H1 (cell line): ENCODE results near the gene MXD4. TPM values are rescaled to one million over a fixed set of nuclear protein-coding genes. Genes with fewer than 3 reads are reported as not detected.

Source experiments
- CBX8 ChIP-seq: fragments of 300-800, 300-1000 bp; sonication (generic); IDR thresholded peaks from 2 replicates; pipeline ENCODE4 v1.7.1; 2016; ENCODE audit warnings: low read depth, low read length, borderline replicate concordance
- HDAC6 ChIP-seq: IDR thresholded peaks from one replicate; pipeline ENCODE4 v1.7.1; 2012; ENCODE audit warnings: low read depth, mild to moderate bottlenecking, inconsistent platforms, low read length, moderate library complexity
- NRF1 ChIP-seq: IDR thresholded peaks from 2 replicates; pipeline ENCODE4 v1.6.1; 2011; ENCODE audit warnings: mild to moderate bottlenecking, low read depth, low read length, improper control_type of control experiment
- RNF2 ChIP-seq: fragments of 200-900, 300-1000 bp; sonication (generic); IDR thresholded peaks from 2 replicates; pipeline ENCODE4 v1.7.1; 2016; ENCODE audit warnings: borderline replicate concordance, low read depth, mild to moderate bottlenecking, antibody characterized with exemption, low read length; ENCODE audit not compliant: poor library complexity, severe bottlenecking; ENCODE audit errors: missing control alignments
- RXRA ChIP-seq: IDR thresholded peaks from 2 replicates; pipeline ENCODE4 v1.6.1; 2011; ENCODE audit warnings: low read depth, mild to moderate bottlenecking, low read length, moderate library complexity; ENCODE audit not compliant: insufficient read depth
- SP4 ChIP-seq: IDR thresholded peaks from 2 replicates; pipeline ENCODE4 v1.6.1; 2012; ENCODE audit warnings: low read length, inconsistent platforms
- SRF ChIP-seq: IDR thresholded peaks from 2 replicates; pipeline ENCODE4 v1.6.1; 2011; ENCODE audit warnings: mild to moderate bottlenecking, low read depth, low read length, moderate library complexity
- TEAD4 ChIP-seq: IDR thresholded peaks from 2 replicates; pipeline ENCODE4 v1.6.1; 2012; ENCODE audit warnings: low read depth, low read length, inconsistent platforms, mixed read lengths
- polyA plus RNA-seq, 7 experiments: library from polyadenylated mRNA; depleted of rRNA in 3 of 7; stranded (reverse) in 5 of 7; unstranded in 2 of 7; fragments of >200 nt in 5 of 7; fragments of 200-250 nt in 2 of 7; gene quantifications; 1 replicate in 5 of 7; 2 replicates in 1 of 7; 4 replicates in 1 of 7; pipeline versions ENCODE4 v1.2.1 to v1.2.3, GENCODE V29; 2011 to 2013; ENCODE audit warnings: missing spikeins in 2 of 7, mixed read lengths in 2 of 7
- total RNA-seq: library from RNA; stranded (reverse); fragmentation: NEBNext Ultra II Directional; extraction: Animal tissue kit (Norgen Biotek cat#: 25700); gene quantifications from 2 replicates; pipeline ENCODE4 v1.2.1, GENCODE V29; 2021
- TF ChIP-seq, protein P1 (sequence below): IDR thresholded peaks from 2 replicates; pipeline ENCODE4 v1.6.1; 2011; ENCODE audit warnings: low read depth, mild to moderate bottlenecking, low read length; ENCODE audit not compliant: insufficient read depth
- TF ChIP-seq, protein P2 (sequence below): IDR thresholded peaks from 2 replicates; pipeline ENCODE4 v1.6.1; 2012; ENCODE audit warnings: inconsistent platforms

The MXD4 gene
- total and polyA plus RNA-seq, 2 of the 8 experiments (the other 6 are each of a cell fraction or from before 2014, with no cell fraction given), result 18.0 to 20.8 TPM

DNA sequence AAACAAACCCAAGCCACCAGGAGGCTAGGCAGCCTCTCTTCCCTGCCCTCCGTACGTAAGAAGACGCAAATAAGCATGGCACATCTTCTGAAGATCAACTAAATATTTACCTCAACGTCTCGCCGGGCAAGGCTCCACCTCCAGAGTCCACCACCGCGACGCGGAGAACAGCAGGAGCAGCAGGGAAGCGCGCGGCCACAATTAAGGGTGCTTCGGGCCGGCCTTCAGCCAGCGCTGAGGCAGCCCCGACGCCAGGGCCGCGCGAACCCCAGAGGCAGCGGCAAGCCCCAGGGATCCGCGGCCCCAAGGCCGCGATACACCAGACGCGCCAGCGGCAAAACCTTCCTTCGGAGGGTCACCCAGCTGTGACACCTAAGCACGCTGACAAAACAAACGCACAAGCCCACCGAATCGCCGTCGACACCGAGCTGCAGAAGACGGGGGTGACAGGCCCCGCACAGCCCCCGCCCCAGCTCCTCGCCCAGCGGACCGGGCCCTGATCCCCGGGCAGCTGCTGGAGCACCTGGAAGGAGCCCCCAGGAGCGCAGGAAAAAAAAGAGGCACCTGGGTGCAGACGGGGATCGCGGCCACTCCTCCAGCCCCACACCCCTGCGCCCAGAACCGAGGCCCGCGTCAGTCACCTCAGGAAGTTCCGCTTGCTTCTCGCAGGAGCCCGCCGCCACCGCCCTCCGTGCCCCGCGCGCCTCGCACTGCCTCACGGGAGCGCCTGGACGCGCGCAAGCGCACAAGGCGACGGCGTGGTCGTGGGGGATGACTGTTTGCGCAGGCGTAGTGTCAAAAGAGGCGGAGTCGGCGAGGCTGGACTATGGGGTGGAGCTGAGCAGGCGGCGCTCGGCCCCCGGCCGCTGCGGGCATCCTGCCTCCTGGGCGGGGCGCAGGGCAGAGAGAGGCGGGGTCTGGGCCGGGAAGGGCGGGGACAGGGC is 20.2 kb downstream of the MXD4 start, which contains the start of the genes HAUS3 and POLN (continued):
- TF ChIP-seq RNF2, result no peak
- peak; percentile 89 for TF ChIP-seq NRF1
- TF ChIP-seq, protein P1, sequence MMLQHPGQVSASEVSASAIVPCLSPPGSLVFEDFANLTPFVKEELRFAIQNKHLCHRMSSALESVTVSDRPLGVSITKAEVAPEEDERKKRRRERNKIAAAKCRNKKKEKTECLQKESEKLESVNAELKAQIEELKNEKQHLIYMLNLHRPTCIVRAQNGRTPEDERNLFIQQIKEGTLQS, result no peak
- TF ChIP-seq RXRA, result no peak
- TF ChIP-seq, protein P2, sequence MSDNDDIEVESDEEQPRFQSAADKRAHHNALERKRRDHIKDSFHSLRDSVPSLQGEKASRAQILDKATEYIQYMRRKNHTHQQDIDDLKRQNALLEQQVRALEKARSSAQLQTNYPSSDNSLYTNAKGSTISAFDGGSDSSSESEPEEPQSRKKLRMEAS, result peak; percentile 59
- TF ChIP-seq SP4, result no peak
- TF ChIP-seq HDAC6, result no peak
- TF ChIP-seq CBX8, result no peak
- no peak for TF ChIP-seq TEAD4
- TF ChIP-seq SRF, result no peak
